HCT116 (cell line): ENCODE measurements around the gene TAS2R10. TPM values are rescaled to one million over a fixed set of nuclear protein-coding genes. Genes with fewer than 3 reads are reported as not detected.

Experiments used
- ATAC-seq: fragments of 200-7000 bp; cut with Tn5 transposase; 2 replicates; pipeline ENCODE4 v1.9.1; 2020; ENCODE audit warnings: mild to moderate bottlenecking, moderate library complexity
- BruUV-seq: library from RNA; stranded (reverse); fragments of 400-500 nt; replicated peaks from 2 replicates; lab custom pipeline; 2021; lab: Mats Ljungman, UMichigan
- CTCF ChIA-PET: fragments of 300-600 bp; sonication (Branson Sonifier 250); formaldehyde crosslinking; loops from one replicate; lab custom pipeline; 2021; ENCODE audit warnings: antibody characterized with exemption; lab: Charles Lee
- POLR2A ChIA-PET: fragments of 300-600, 350-600 bp; sonication (Branson Sonifier 250); formaldehyde crosslinking; loops from one replicate; lab custom pipeline; 2021; ENCODE audit warnings: antibody characterized with exemption; lab: Charles Lee
- RAD21 ChIA-PET, 2 experiments: fragments of 300-600 bp; sonication (Branson Sonifier 250); formaldehyde crosslinking; loops; one replicate each; lab custom pipeline; 2023; ENCODE audit warnings: low total read pairs in 2 of 2; ENCODE audit not compliant: uncharacterized antibody in 2 of 2, unreplicated experiment in 2 of 2, low non-redundant PET in 1 of 2; lab: Charles Lee
- DNase-seq: peaks from one replicate; pipeline ENCODE4 v3.0.0-alpha.2; 2010; ENCODE audit warnings: low read depth, low spot score
- H2AFZ ChIP-seq: fragments of 200-600 bp; shearing (Covaris generic), sonication (generic); 2 replicates; pipeline ENCODE4 v1.6.1; 2017; ENCODE audit warnings: low read depth, mixed run types, mixed read lengths, antibody characterized with exemption, low read length; ENCODE audit not compliant: poor library complexity, severe bottlenecking
- H3K27ac ChIP-seq: 2 replicates; pipeline ENCODE4 v1.5.1; 2012; ENCODE audit warnings: low read depth, low read length
- H3K27me3 ChIP-seq: fragments of 200-600 bp; sonication (generic); 2 replicates; pipeline ENCODE4 v1.6.1; 2016; ENCODE audit warnings: mixed run types, low read length, mixed read lengths; ENCODE audit not compliant: insufficient read depth
- H3K36me3 ChIP-seq, 2 experiments: fragments of 200-500 bp in 1 of 2; fragments of 200-600 bp in 1 of 2; sonication (Bioruptor generic) in 1 of 2; sonication (generic) in 1 of 2; 2 replicates each; pipeline versions ENCODE4 v1.5.1 to v1.6.1; 2014 to 2016; ENCODE audit warnings: low read length in 2 of 2, inconsistent platforms in 1 of 2, mixed read lengths in 1 of 2, mixed run types in 1 of 2; ENCODE audit not compliant: insufficient read depth in 2 of 2, control insufficient read depth in 1 of 2
- H3K4me1 ChIP-seq, 2 experiments: fragments of 200-600 bp in 1 of 2; sonication (generic) in 1 of 2; 2 replicates each; pipeline versions ENCODE4 v1.5.1 to v1.6.1; 2012 to 2017; ENCODE audit warnings: low read length in 2 of 2, inconsistent platforms in 1 of 2, mild to moderate bottlenecking in 1 of 2, mixed read lengths in 1 of 2, mixed run types in 1 of 2, moderate library complexity in 1 of 2; ENCODE audit not compliant: insufficient read depth in 2 of 2, control insufficient read depth in 1 of 2
- H3K4me2 ChIP-seq: fragments of 200-600 bp; sonication (generic); 2 replicates; pipeline ENCODE4 v1.6.1; 2017; ENCODE audit warnings: mixed run types, low read length, mixed read lengths
- H3K4me3 ChIP-seq, 2 experiments: fragments of 200-600 bp in 1 of 2; sonication (generic) in 1 of 2; replicated peaks in 1 of 2; 2 replicates each; pipeline ENCODE4 v1.5.1; 2011 to 2016; ENCODE audit warnings: low read length in 2 of 2, control low read depth in 1 of 2, low read depth in 1 of 2, mild to moderate bottlenecking in 1 of 2, mixed read lengths in 1 of 2, mixed run types in 1 of 2
- H3K79me2 ChIP-seq: fragments of 200-600 bp; sonication (generic); 2 replicates; pipeline ENCODE4 v1.6.1; 2017; ENCODE audit warnings: mild to moderate bottlenecking, mixed run types, low read length, moderate library complexity, mixed read lengths; ENCODE audit not compliant: insufficient read depth
- H3K9ac ChIP-seq: fragments of 200-600 bp; sonication (generic); 2 replicates; pipeline ENCODE4 v1.6.1; 2016; ENCODE audit warnings: low read length, mixed read lengths
- H3K9me2 ChIP-seq: fragments of 200-600 bp; sonication (generic), shearing (Covaris generic); 2 replicates; pipeline ENCODE4 v1.6.1; 2017; ENCODE audit warnings: mixed run types, mild to moderate bottlenecking, moderate library complexity; ENCODE audit not compliant: insufficient read depth
- H3K9me3 ChIP-seq, 2 experiments: fragments of 200-500 bp in 1 of 2; fragments of 200-600 bp in 1 of 2; sonication (Bioruptor generic) in 1 of 2; sonication (generic) in 1 of 2; 2 replicates each; pipeline ENCODE4 v1.6.1; 2014 to 2017; ENCODE audit warnings: low read length in 2 of 2, mixed read lengths in 2 of 2, inconsistent platforms in 1 of 2, low read depth in 1 of 2, mild to moderate bottlenecking in 1 of 2, mixed run types in 1 of 2, moderate library complexity in 1 of 2; ENCODE audit not compliant: control insufficient read depth in 1 of 2, insufficient read depth in 1 of 2
- H4K20me1 ChIP-seq: fragments of 200-600 bp; sonication (generic), shearing (Covaris generic); 2 replicates; pipeline ENCODE4 v1.6.1; 2017; ENCODE audit warnings: mixed run types, mild to moderate bottlenecking, moderate library complexity; ENCODE audit not compliant: insufficient read depth
- ATF3 ChIP-seq: IDR thresholded peaks from 2 replicates; pipeline ENCODE4 v1.6.1; 2012
- CBX3 ChIP-seq: IDR thresholded peaks from 2 replicates; pipeline ENCODE4 v1.6.1; 2012; ENCODE audit warnings: low read depth
- CEBPB ChIP-seq: IDR thresholded peaks from 2 replicates; pipeline ENCODE4 v1.6.1; 2012; ENCODE audit warnings: low read depth
- EZH2 ChIP-seq: fragments of 200-600 bp; sonication (generic); IDR thresholded peaks from 2 replicates; pipeline ENCODE4 v1.6.1; 2017; ENCODE audit warnings: antibody characterized with exemption, mixed run types
- EZH2phosphoT487 ChIP-seq: fragments of 200-600 bp; IDR thresholded peaks from 2 replicates; pipeline ENCODE4 v1.6.1; 2018; ENCODE audit warnings: antibody characterized with exemption, borderline replicate concordance
- FOSL1 ChIP-seq: IDR thresholded peaks from 2 replicates; pipeline ENCODE4 v1.6.1; 2012; ENCODE audit warnings: low read depth
- REST ChIP-seq: IDR thresholded peaks from 2 replicates; pipeline ENCODE4 v1.6.1; 2012; ENCODE audit warnings: low read depth
- SIN3A ChIP-seq: IDR thresholded peaks from 2 replicates; pipeline ENCODE4 v1.6.1; 2012; ENCODE audit warnings: low read depth
- TCF7L2 ChIP-seq: IDR thresholded peaks from 2 replicates; pipeline ENCODE4 v1.7.0; 2011; ENCODE audit warnings: borderline replicate concordance, inconsistent platforms; ENCODE audit not compliant: insufficient read depth, insufficient read length; ENCODE audit errors: extremely low read depth
- YY1 ChIP-seq: IDR thresholded peaks from 2 replicates; pipeline ENCODE4 v1.6.1; 2011; ENCODE audit warnings: low read length, low read depth, moderate library complexity, mild to moderate bottlenecking; ENCODE audit not compliant: insufficient replicate concordance; ENCODE audit errors: extremely low read depth
- ZFX ChIP-seq: fragments of 450-650 bp; IDR thresholded peaks from 2 replicates; pipeline ENCODE4 v1.6.1; 2017
- ZNF274 ChIP-seq: fragments of 200-500 bp; sonication (Bioruptor generic); IDR thresholded peaks from 2 replicates; pipeline ENCODE4 v1.6.1; 2014; ENCODE audit warnings: mild to moderate bottlenecking, low read depth, low read length, inconsistent platforms
- intact Hi-C: fragments of 100-400 bp; cut with micrococcal nuclease; formaldehyde crosslinking; loops from 2 replicates; pipeline ENCODE4 v1.10.0; 2022
- total RNA-seq: library from RNA; stranded (reverse); gene quantifications from one replicate; pipeline ENCODE4 v1.2.1, GENCODE V29; 2021; ENCODE audit not compliant: unreplicated experiment

TAS2R10 gene
- total RNA-seq, 1 experiment from 2014 or later: 0.81 TPM

- intact Hi-C loops: no loop called here
- Histone ChIP-seq H3K9me2 (no peaks in the 10 kb centered on the region), H3K36me3 (no peaks in the 10 kb centered on the region), H3K9ac (no peak overlapping the region), H3K4me1 (no peaks in the 10 kb centered on the region), H3K27ac (no peak overlapping the region), H3K9me3 (no peaks in the 10 kb centered on the region), H3K4me3 (no peak overlapping the region), H2AFZ (no peak overlapping the region), H4K20me1 (no peaks in the 10 kb centered on the region), H3K4me2 (no peak overlapping the region), H3K79me2 (no peaks in the 10 kb centered on the region), H3K27me3 (no peaks in the 10 kb centered on the region)
- BruUV-seq: no TSS peak
- ChIA-PET CTCF (no interaction called here), RAD21 (no interaction called here), POLR2A (no interaction called here)
- ATAC-seq: no peak
- DNase-seq: no peak
- TF ChIP-seq ZNF274: no peak
Observed at GRCh38 chr12:10842862-10843261, 16.7 kb upstream of the TAS2R10 start.

- Histone ChIP-seq H3K27ac (no peak overlapping the region), H3K79me2 (no peaks in the 10 kb centered on the region), H3K4me2 (no peak overlapping the region), H3K4me1 (no peaks in the 10 kb centered on the region), H3K9me3 (no peaks in the 10 kb centered on the region), H2AFZ (no peak overlapping the region), H3K9ac (no peak overlapping the region), H3K4me3 (no peak overlapping the region), H3K9me2 (no peaks in the 10 kb centered on the region), H3K36me3 (no peaks in the 10 kb centered on the region), H4K20me1 (no peaks in the 10 kb centered on the region), H3K27me3 (no peaks in the 10 kb centered on the region)
- TF ChIP-seq TCF7L2 (no peak), EZH2 (no peak), FOSL1 (no peak), SIN3A (no peak), YY1 (no peak), ATF3 (no peak), EZH2phosphoT487 (no peak), ZFX (no peak), CBX3 (no peak), CEBPB (no peak), REST (no peak)
- no TSS peak for BruUV-seq
- CTCF ChIA-PET: no interaction called here
- no peak for ATAC-seq
- RAD21 ChIA-PET: no interaction called here
- intact Hi-C loops: no loop called here
- POLR2A ChIA-PET: no interaction called here
- no peak for DNase-seq
Observed at GRCh38 chr12:10838461-10838860, 12.3 kb upstream of the TAS2R10 start.
